H1 (cell line): ENCODE results near the gene FBN1. TPM values are rescaled to one million over a fixed set of nuclear protein-coding genes. Genes with fewer than 3 reads are reported as not detected.

ENCODE experiments used
- CTCF ChIA-PET: fragments of 300-600 bp; sonication (Branson Sonifier 250); formaldehyde crosslinking; loops from one replicate; lab custom pipeline; 2021; ENCODE audit not compliant: partially characterized antibody; lab: Charles Lee
- POLR2A ChIA-PET: fragments of 300-600 bp; sonication (Branson Sonifier 250); formaldehyde crosslinking; loops from one replicate; lab custom pipeline; 2021; ENCODE audit warnings: inconsistent platforms; ENCODE audit not compliant: partially characterized antibody; lab: Charles Lee
- DNase-seq, 2 experiments: peaks; one replicate each; pipeline versions ENCODE4 v3.0.0 to v3.0.0-alpha.2; 2010 to 2022; ENCODE audit warnings: low spot score in 2 of 2, low read depth in 1 of 2, mixed read lengths in 1 of 2
- FAIRE-seq: peaks from 2 replicates; lab custom pipeline; 2011; peaks lifted over from hg19 to GRCh38; lab: Jason Lieb, UNC
- H2AFZ ChIP-seq: 2 replicates; pipeline ENCODE4 v1.8.1; 2012; ENCODE audit warnings: low read length, inconsistent platforms
- H2AK5ac ChIP-seq: 2 replicates; pipeline ENCODE4 v1.6.1; 2013; ENCODE audit warnings: low read depth, low read length
- H2BK120ac ChIP-seq: replicated peaks from 2 replicates; pipeline ENCODE3; 2013; ENCODE audit warnings: low read depth, low read length, inconsistent platforms
- H2BK12ac ChIP-seq: 2 replicates; pipeline ENCODE4 v1.6.1; 2013; ENCODE audit warnings: low read depth, low read length
- H2BK15ac ChIP-seq: 2 replicates; pipeline ENCODE4 v1.6.1; 2013; ENCODE audit warnings: low read length
- H2BK20ac ChIP-seq: 2 replicates; pipeline ENCODE4 v1.6.1; 2013; ENCODE audit warnings: low read length
- H2BK5ac ChIP-seq: 2 replicates; pipeline ENCODE4 v1.6.1; 2013; ENCODE audit warnings: low read depth, low read length
- H3K14ac ChIP-seq: 2 replicates; pipeline ENCODE4 v1.6.1; 2013; ENCODE audit warnings: inconsistent platforms; ENCODE audit not compliant: insufficient read length
- H3K18ac ChIP-seq: 2 replicates; pipeline ENCODE4 v1.6.1; 2013; ENCODE audit warnings: low read length; ENCODE audit errors: extremely low read depth
- H3K23ac ChIP-seq: 2 replicates; pipeline ENCODE4 v1.6.1; 2013; ENCODE audit warnings: inconsistent platforms; ENCODE audit not compliant: insufficient read length
- H3K23me2 ChIP-seq: 2 replicates; pipeline ENCODE4 v1.6.1; 2013; ENCODE audit warnings: low read depth, low read length
- H3K27ac ChIP-seq: 2 replicates; pipeline ENCODE4 v1.6.1; 2011; ENCODE audit warnings: low read depth, low read length, inconsistent platforms
- H3K27me3 ChIP-seq, 4 experiments: replicated peaks in 1 of 4; 1 replicate in 1 of 4; 2 replicates in 3 of 4; pipeline versions ENCODE4 v1.6.1 to v1.8.1; 2011 to 2013; ENCODE audit warnings: low read length in 3 of 4, mild to moderate bottlenecking in 3 of 4, inconsistent platforms in 2 of 4, mixed read lengths in 2 of 4, moderate library complexity in 1 of 4; ENCODE audit not compliant: control insufficient read depth in 3 of 4, insufficient read depth in 3 of 4; ENCODE audit errors: extremely low read depth in 1 of 4
- H3K36me3 ChIP-seq, 4 experiments: 2 replicates each; pipeline versions ENCODE4 v1.6.1 to v1.8.1; 2011 to 2013; ENCODE audit warnings: mild to moderate bottlenecking in 4 of 4, low read length in 3 of 4, moderate library complexity in 2 of 4, control low read depth in 1 of 4, inconsistent platforms in 1 of 4; ENCODE audit not compliant: insufficient read depth in 4 of 4, control insufficient read depth in 2 of 4
- H3K4ac ChIP-seq: replicated peaks from 2 replicates; pipeline ENCODE3; 2013; ENCODE audit warnings: low read length, low read depth, mixed read lengths, inconsistent platforms; ENCODE audit not compliant: insufficient read length
- H3K4me1 ChIP-seq, 4 experiments: replicated peaks in 1 of 4; 1 replicate in 1 of 4; 2 replicates in 3 of 4; pipeline versions ENCODE4 v1.6.1 to v1.8.1; 2011 to 2013; ENCODE audit warnings: low read length in 3 of 4, inconsistent platforms in 2 of 4, mixed read lengths in 1 of 4; ENCODE audit not compliant: insufficient read depth in 4 of 4, control insufficient read depth in 3 of 4
- H3K4me2 ChIP-seq, 2 experiments: 2 replicates each; pipeline versions ENCODE4 v1.6.1 to v1.8.1; 2011 to 2013; ENCODE audit warnings: low read depth in 2 of 2, low read length in 2 of 2, control low read depth in 1 of 2, inconsistent platforms in 1 of 2, mild to moderate bottlenecking in 1 of 2; ENCODE audit not compliant: insufficient read depth in 1 of 2
- H3K4me3 ChIP-seq, 4 experiments: fragments of 200-600, 300-600 bp in 1 of 4; sonication (generic), shearing (Covaris generic), sonication (Bioruptor Twin) in 1 of 4; 2 replicates each; pipeline versions ENCODE4 v1.5.1 to v1.8.1; 2011 to 2016; ENCODE audit warnings: low read length in 4 of 4, low read depth in 3 of 4, control low read depth in 2 of 4, inconsistent platforms in 2 of 4, mild to moderate bottlenecking in 2 of 4, mixed read lengths in 1 of 4, moderate library complexity in 1 of 4; ENCODE audit not compliant: insufficient read depth in 2 of 4; ENCODE audit errors: extremely low read depth in 1 of 4
- H3K56ac ChIP-seq: replicated peaks from 2 replicates; pipeline ENCODE3; 2013; ENCODE audit warnings: low read depth, mild to moderate bottlenecking, mixed read lengths, low read length, inconsistent platforms; ENCODE audit not compliant: insufficient read length
- H3K79me1 ChIP-seq: 2 replicates; pipeline ENCODE4 v1.6.1; 2013; ENCODE audit warnings: low read depth, low read length, control low read depth
- H3K79me2 ChIP-seq, 2 experiments: 2 replicates each; pipeline versions ENCODE4 v1.6.1 to v1.8.1; 2012 to 2013; ENCODE audit warnings: low read length in 2 of 2, mild to moderate bottlenecking in 2 of 2, inconsistent platforms in 1 of 2; ENCODE audit not compliant: insufficient read depth in 2 of 2, control insufficient read depth in 1 of 2
- H3K9ac ChIP-seq, 4 experiments: replicated peaks in 1 of 4; 1 replicate in 1 of 4; 2 replicates in 3 of 4; pipeline versions ENCODE4 v1.6.1 to v1.8.1; 2011 to 2013; ENCODE audit warnings: low read depth in 3 of 4, low read length in 3 of 4, control low read depth in 2 of 4, mild to moderate bottlenecking in 2 of 4, moderate library complexity in 2 of 4, inconsistent platforms in 1 of 4; ENCODE audit errors: extremely low read depth in 1 of 4
- H3K9me3 ChIP-seq, 2 experiments: 2 replicates each; pipeline versions ENCODE4 v1.6.1 to v1.8.1; 2012 to 2013; ENCODE audit warnings: mild to moderate bottlenecking in 2 of 2, moderate library complexity in 2 of 2, control low read depth in 1 of 2, inconsistent platforms in 1 of 2, low read depth in 1 of 2, low read length in 1 of 2, mixed read lengths in 1 of 2; ENCODE audit not compliant: insufficient read depth in 2 of 2
- H4K20me1 ChIP-seq, 2 experiments: replicated peaks in 1 of 2; 2 replicates each; pipeline versions ENCODE3 to v1.8.1; 2011 to 2013; ENCODE audit warnings: inconsistent platforms in 2 of 2, low read length in 2 of 2, mild to moderate bottlenecking in 1 of 2; ENCODE audit not compliant: insufficient read depth in 2 of 2, control insufficient read depth in 1 of 2
- H4K5ac ChIP-seq: 2 replicates; pipeline ENCODE4 v1.6.1; 2013; ENCODE audit warnings: low read length, low read depth, mixed read lengths, inconsistent platforms; ENCODE audit not compliant: insufficient read length
- H4K8ac ChIP-seq: 2 replicates; pipeline ENCODE4 v1.8.0; 2013; ENCODE audit warnings: mild to moderate bottlenecking, moderate library complexity, low read length, inconsistent platforms; ENCODE audit not compliant: insufficient read depth; ENCODE audit errors: extremely low read depth
- H4K91ac ChIP-seq: replicated peaks from 2 replicates; pipeline ENCODE3; 2013; ENCODE audit warnings: low read length, mixed read lengths, inconsistent platforms; ENCODE audit not compliant: insufficient read length
- BCL11A ChIP-seq, 2 experiments: IDR thresholded peaks; one replicate each; pipeline ENCODE4 v1.6.1; 2011; ENCODE audit warnings: low read depth in 2 of 2, low read length in 2 of 2, mild to moderate bottlenecking in 2 of 2
- CHD2 ChIP-seq: IDR thresholded peaks from 2 replicates; pipeline ENCODE4 v1.6.1; 2012; ENCODE audit warnings: low read length, improper control_type of control experiment
- CREB1 ChIP-seq: IDR thresholded peaks from 2 replicates; pipeline ENCODE4 v1.6.1; 2012; ENCODE audit warnings: inconsistent platforms
- CTBP2 ChIP-seq: IDR thresholded peaks from 2 replicates; pipeline ENCODE4 v1.7.0; 2011; ENCODE audit warnings: borderline replicate concordance, mild to moderate bottlenecking, moderate library complexity, mixed read lengths, low read length; ENCODE audit not compliant: insufficient read depth, insufficient read length
- KDM1A ChIP-seq: fragments of 200-600, 300-600 bp; sonication (generic); IDR thresholded peaks from 2 replicates; pipeline ENCODE4 v1.7.1; 2016; ENCODE audit warnings: mild to moderate bottlenecking, low read length, borderline replicate concordance
- NANOG ChIP-seq: IDR thresholded peaks from 2 replicates; pipeline ENCODE4 v1.6.1; 2011; ENCODE audit warnings: low read length, low read depth, mild to moderate bottlenecking, inconsistent platforms; ENCODE audit not compliant: insufficient read depth, poor library complexity, severe bottlenecking
- POLR2AphosphoS5 ChIP-seq: IDR thresholded peaks from 2 replicates; pipeline ENCODE4 v1.6.1; 2011; ENCODE audit warnings: low read depth, low read length
- SAP30 ChIP-seq: fragments of 300-600 bp; sonication (generic); IDR thresholded peaks from 2 replicates; pipeline ENCODE4 v1.7.1; 2012; ENCODE audit warnings: low read length, moderate library complexity, mild to moderate bottlenecking, inconsistent platforms; ENCODE audit not compliant: insufficient read depth, insufficient replicate concordance
- SRF ChIP-seq: IDR thresholded peaks from 2 replicates; pipeline ENCODE4 v1.6.1; 2011; ENCODE audit warnings: mild to moderate bottlenecking, low read depth, low read length, moderate library complexity
- SUZ12 ChIP-seq: fragments of 200-600 bp; sonication (generic); IDR thresholded peaks from 2 replicates; pipeline ENCODE4 v1.6.1; 2012; ENCODE audit warnings: mild to moderate bottlenecking, inconsistent platforms, low read length, moderate library complexity, mixed read lengths
- WGBS, 2 experiments: shearing (Covaris generic) in 1 of 2; methylation state at CpG; one replicate each; pipeline versions ENCODE4 v1.1.6 to v1.1.7; 2013 to 2015; ENCODE audit warnings: low lambda C conversion rate in 2 of 2, mixed read lengths in 2 of 2, inconsistent platforms in 1 of 2, low coverage in 1 of 2, missing lambda C conversion rate in 1 of 2; ENCODE audit not compliant: insufficient replicate concordance in 2 of 2, insufficient coverage in 1 of 2, insufficient read length in 1 of 2; ENCODE audit errors: extremely low coverage in 1 of 2, missing lambda C conversion rate in 1 of 2; 5-methylcytosine and 5-hydroxymethylcytosine counted together
- polyA plus RNA-seq, 7 experiments: library from polyadenylated mRNA; depleted of rRNA in 3 of 7; stranded (reverse) in 5 of 7; unstranded in 2 of 7; fragments of >200 nt in 5 of 7; fragments of 200-250 nt in 2 of 7; gene quantifications; 1 replicate in 5 of 7; 2 replicates in 1 of 7; 4 replicates in 1 of 7; pipeline versions ENCODE4 v1.2.1 to v1.2.3, GENCODE V29; 2011 to 2013; ENCODE audit warnings: missing spikeins in 2 of 7, mixed read lengths in 2 of 7
- total RNA-seq: library from RNA; stranded (reverse); fragmentation: NEBNext Ultra II Directional; extraction: Animal tissue kit (Norgen Biotek cat#: 25700); gene quantifications from 2 replicates; pipeline ENCODE4 v1.2.1, GENCODE V29; 2021
- TF ChIP-seq, protein P1 (sequence below): IDR thresholded peaks from 2 replicates; pipeline ENCODE4 v1.6.1; 2012; ENCODE audit warnings: inconsistent platforms
- TF ChIP-seq, protein P2 (sequence below): IDR thresholded peaks from 2 replicates; pipeline ENCODE4 v1.6.1; 2012; ENCODE audit warnings: inconsistent platforms

The FBN1 gene
- total and polyA plus RNA-seq, 2 of the 8 experiments (the other 6 are each of a cell fraction or from before 2014, with no cell fraction given) = 3.0 to 4.0 TPM

DNA sequence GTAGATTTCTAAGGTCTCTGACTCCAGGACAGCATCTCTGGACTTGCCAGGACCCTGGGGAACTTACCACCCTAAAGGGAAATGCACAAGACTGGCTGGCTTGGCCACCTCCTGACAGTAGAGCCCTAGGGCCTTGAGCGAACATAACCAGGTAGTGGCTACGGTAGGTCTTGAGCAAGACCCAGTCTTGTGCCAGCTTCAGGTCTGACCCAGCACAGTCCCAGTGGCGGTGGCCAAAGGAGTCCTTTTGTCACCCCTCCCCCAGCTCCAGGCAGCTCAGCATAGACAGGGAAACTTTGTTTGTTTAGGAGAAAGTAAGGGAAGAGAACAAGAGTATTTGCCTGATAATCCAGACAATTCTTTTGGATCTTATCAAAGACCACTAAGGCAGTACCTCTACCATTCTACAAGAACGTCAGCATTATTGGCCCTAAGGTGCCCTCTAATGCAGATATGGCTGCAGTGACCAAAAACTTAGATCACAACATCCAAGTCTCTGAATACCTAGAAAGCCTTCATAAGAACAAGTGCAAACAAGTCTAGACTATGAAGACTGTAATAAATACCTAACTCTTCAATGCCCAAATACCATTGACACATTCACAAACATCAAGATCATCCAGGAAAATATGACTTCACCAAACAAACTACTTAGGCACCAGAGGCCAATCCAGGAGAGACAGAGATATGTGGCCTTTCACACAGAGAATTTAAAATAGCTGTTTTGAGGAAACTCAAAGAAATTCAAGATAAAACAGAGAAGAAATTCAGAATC lies 38.7 kb upstream of the FBN1 start:
- Histone ChIP-seq H2AK5ac (no peak overlapping the region), H3K36me3 (no peaks in the 10 kb centered on the region), H3K4me1 (no peaks in the 10 kb centered on the region), H3K79me1 (no peaks in the 10 kb centered on the region), H4K91ac (no peak overlapping the region), H4K5ac (no peak overlapping the region), H2BK5ac (no peak overlapping the region), H3K56ac (no peak overlapping the region), H2BK20ac (no peak overlapping the region), H2BK12ac (no peak overlapping the region), H2AFZ (no peak overlapping the region), H3K9me3 (no peaks in the 10 kb centered on the region), H3K23ac (no peak overlapping the region), H3K4me3 (no peak overlapping the region), H3K9ac (no peak overlapping the region), H2BK120ac (no peak overlapping the region), H3K79me2 (no peaks in the 10 kb centered on the region), H4K20me1 (no peaks in the 10 kb centered on the region), H4K8ac (no peak overlapping the region), H3K27ac (no peak overlapping the region), H2BK15ac (no peak overlapping the region), H3K18ac (no peak overlapping the region), H3K14ac (no peak overlapping the region), H3K4ac (no peak overlapping the region), H3K27me3 (peaks cover 0 to 1% (median 0%) of the 10 kb centered on the region in 4 experiments; a peak in 1 of 7 replicates), H3K4me2 (no peak overlapping the region), H3K23me2 (no peaks in the 10 kb centered on the region)
- WGBS, 2 experiments = 95% methylated on average over 4 of the region's 4 CpGs; no CpG with 5 or more reads in 1 of the 2 experiments
- CTCF ChIA-PET = interaction anchor here (1.0 kb wide), 1 partner anchor 25 kb away, joined by 3 read pairs; no protein-coding TSS in a partner anchor
- FAIRE-seq (no peak), DNase-seq (no peak)
- POLR2A ChIA-PET = no interaction called here
- TF ChIP-seq, protein P1, sequence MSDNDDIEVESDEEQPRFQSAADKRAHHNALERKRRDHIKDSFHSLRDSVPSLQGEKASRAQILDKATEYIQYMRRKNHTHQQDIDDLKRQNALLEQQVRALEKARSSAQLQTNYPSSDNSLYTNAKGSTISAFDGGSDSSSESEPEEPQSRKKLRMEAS = no peak
- TF ChIP-seq SAP30 = no peak
- no peak for TF ChIP-seq SRF
- no peak for TF ChIP-seq SUZ12
- no peak for TF ChIP-seq KDM1A
- no peak for TF ChIP-seq CTBP2
- no peak for TF ChIP-seq BCL11A (IDR thresholded peaks at IDR 0.05; ENCODE audit: low read depth in 2 of 2, low read length in 2 of 2)
- TF ChIP-seq CHD2 = no peak
- TF ChIP-seq, protein P2, sequence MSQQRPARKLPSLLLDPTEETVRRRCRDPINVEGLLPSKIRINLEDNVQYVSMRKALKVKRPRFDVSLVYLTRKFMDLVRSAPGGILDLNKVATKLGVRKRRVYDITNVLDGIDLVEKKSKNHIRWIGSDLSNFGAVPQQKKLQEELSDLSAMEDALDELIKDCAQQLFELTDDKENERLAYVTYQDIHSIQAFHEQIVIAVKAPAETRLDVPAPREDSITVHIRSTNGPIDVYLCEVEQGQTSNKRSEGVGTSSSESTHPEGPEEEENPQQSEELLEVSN = no peak
- TF ChIP-seq POLR2AphosphoS5 = no peak
- TF ChIP-seq CREB1 = no peak
- no peak for TF ChIP-seq NANOG
